Astrocyte (in vitro differentiated cells and primary cell): Measurements from ENCODE around the gene DDX17. TPM values are rescaled to one million over a fixed set of nuclear protein-coding genes. Genes with fewer than 3 reads are reported as not detected.

ENCODE experiments used
- DNase-seq: peaks from one replicate; pipeline ENCODE4 v3.0.0-alpha.2; 2010; ENCODE audit warnings: low read depth
- FAIRE-seq: peaks from 2 replicates; lab custom pipeline; 2011; peaks lifted over from hg19 to GRCh38; lab: Jason Lieb, UNC
- H2AFZ ChIP-seq: 2 replicates; pipeline ENCODE4 v1.6.0; 2012; ENCODE audit warnings: low read depth, low read length, inconsistent platforms
- H3K27ac ChIP-seq: 2 replicates; pipeline ENCODE4 v1.5.1; 2011; ENCODE audit warnings: low read depth, low read length, inconsistent platforms
- H3K27me3 ChIP-seq: 2 replicates; pipeline ENCODE4 v1.6.0; 2011; ENCODE audit warnings: low read length, inconsistent platforms; ENCODE audit not compliant: insufficient read depth
- H3K36me3 ChIP-seq: 2 replicates; pipeline ENCODE4 v1.5.1; 2011; ENCODE audit warnings: low read length, inconsistent platforms; ENCODE audit not compliant: insufficient read depth
- H3K4me1 ChIP-seq: 2 replicates; pipeline ENCODE4 v1.5.1; 2011; ENCODE audit warnings: low read length, inconsistent platforms; ENCODE audit not compliant: insufficient read depth
- H3K4me2 ChIP-seq: 2 replicates; pipeline ENCODE4 v1.6.0; 2012; ENCODE audit warnings: low read length, inconsistent platforms
- H3K4me3 ChIP-seq: 2 replicates; pipeline ENCODE4 v1.5.1; 2011; ENCODE audit warnings: low read depth, mild to moderate bottlenecking, low read length, inconsistent platforms; ENCODE audit not compliant: insufficient read depth
- H3K79me2 ChIP-seq: 2 replicates; pipeline ENCODE4 v1.6.0; 2012; ENCODE audit warnings: mild to moderate bottlenecking, low read length, inconsistent platforms; ENCODE audit not compliant: insufficient read depth
- H3K9ac ChIP-seq: 2 replicates; pipeline ENCODE4 v1.6.0; 2012; ENCODE audit warnings: mild to moderate bottlenecking, low read length, inconsistent platforms
- H3K9me3 ChIP-seq: 2 replicates; pipeline ENCODE4 v1.5.1; 2012; ENCODE audit warnings: low read depth, mild to moderate bottlenecking, low read length, inconsistent platforms; ENCODE audit not compliant: insufficient read depth
- H4K20me1 ChIP-seq: 2 replicates; pipeline ENCODE4 v1.6.0; 2012; ENCODE audit warnings: low read length, inconsistent platforms; ENCODE audit not compliant: insufficient read depth
- H3K27ac Mint-ChIP-seq: one replicate; pipeline ENCODE4 v1.8.0; 2021; ENCODE audit warnings: mild to moderate bottlenecking, mixed read lengths; ENCODE audit not compliant: unreplicated experiment
- H3K27me3 Mint-ChIP-seq: one replicate; pipeline ENCODE4 v1.8.0; 2021; ENCODE audit warnings: low read depth, mixed read lengths; ENCODE audit not compliant: unreplicated experiment
- H3K36me3 Mint-ChIP-seq: one replicate; pipeline ENCODE4 v1.8.0; 2021; ENCODE audit warnings: low read depth, mixed read lengths; ENCODE audit not compliant: unreplicated experiment
- H3K4me1 Mint-ChIP-seq: one replicate; pipeline ENCODE4 v1.8.0; 2021; ENCODE audit warnings: low read depth, mixed read lengths; ENCODE audit not compliant: unreplicated experiment
- H3K4me3 Mint-ChIP-seq: one replicate; pipeline ENCODE4 v1.8.0; 2021; ENCODE audit warnings: mild to moderate bottlenecking, moderate library complexity, mixed read lengths; ENCODE audit not compliant: unreplicated experiment
- H3K9me3 Mint-ChIP-seq: one replicate; pipeline ENCODE4 v1.8.0; 2021; ENCODE audit warnings: mild to moderate bottlenecking, mixed read lengths; ENCODE audit not compliant: unreplicated experiment
- CTCF ChIP-seq: IDR thresholded peaks from 2 replicates; pipeline ENCODE4 v1.5.1; 2011; ENCODE audit warnings: low read depth, mild to moderate bottlenecking, inconsistent platforms, low read length, moderate library complexity; ENCODE audit not compliant: insufficient read depth
- EZH2 ChIP-seq: IDR thresholded peaks from 2 replicates; pipeline ENCODE4 v1.6.1; 2012; ENCODE audit warnings: mild to moderate bottlenecking, low read length, inconsistent platforms; ENCODE audit not compliant: insufficient read depth
- total RNA-seq: library from RNA; stranded (reverse); gene quantifications from 2 replicates; pipeline ENCODE4 v1.2.1, GENCODE V29; 2021

The DDX17 gene
- total RNA-seq, 1 donor from 2014 or later = 258 TPM

DNA sequence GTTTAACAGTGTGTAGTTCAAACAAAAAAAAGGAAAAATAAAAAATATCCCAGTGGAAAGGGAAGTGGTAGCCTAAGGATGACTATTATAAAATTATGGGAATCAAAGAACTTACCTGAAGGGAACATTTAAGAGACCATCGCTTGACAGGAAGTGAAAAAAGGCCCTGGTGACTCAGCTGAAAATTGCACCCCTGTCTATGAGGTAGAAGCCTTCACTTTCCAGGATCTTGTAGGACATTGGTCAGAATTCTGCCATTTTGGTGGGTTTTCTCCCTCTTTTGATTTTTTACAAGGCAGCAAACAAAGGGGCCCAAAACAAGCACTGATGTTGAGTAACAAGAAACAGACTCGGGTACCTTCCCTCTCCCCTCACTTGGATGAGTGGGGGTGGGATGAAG is 15.6 kb downstream of the DDX17 start:
- DNase-seq = no peak
- Mint-ChIP-seq H3K27me3 (no peaks in the 10 kb centered on the region), H3K27ac (peak overlapping the region; percentile 66), H3K4me3 (no peak overlapping the region), H3K36me3 (peaks cover 29% of the 10 kb centered on the region), H3K9me3 (no peaks in the 10 kb centered on the region), H3K4me1 (peaks cover 16% of the 10 kb centered on the region)
- peaks cover 88% of the 10 kb centered on the region for H4K20me1 ChIP-seq
- no peak overlapping the region for H3K4me3 ChIP-seq
- peaks cover 86% of the 10 kb centered on the region for H3K36me3 ChIP-seq
- no peak overlapping the region for H3K9ac ChIP-seq
- H3K27me3 ChIP-seq = no peaks in the 10 kb centered on the region
- FAIRE-seq = no peak
- H2AFZ ChIP-seq = no peak overlapping the region
- peaks cover 22% of the 10 kb centered on the region for H3K4me1 ChIP-seq
- H3K9me3 ChIP-seq = no peaks in the 10 kb centered on the region
- TF ChIP-seq EZH2 = no peak
- no peak for TF ChIP-seq CTCF
- no peak overlapping the region for H3K27ac ChIP-seq
- peaks cover 70% of the 10 kb centered on the region for H3K79me2 ChIP-seq
- H3K4me2 ChIP-seq = no peak overlapping the region

DNA sequence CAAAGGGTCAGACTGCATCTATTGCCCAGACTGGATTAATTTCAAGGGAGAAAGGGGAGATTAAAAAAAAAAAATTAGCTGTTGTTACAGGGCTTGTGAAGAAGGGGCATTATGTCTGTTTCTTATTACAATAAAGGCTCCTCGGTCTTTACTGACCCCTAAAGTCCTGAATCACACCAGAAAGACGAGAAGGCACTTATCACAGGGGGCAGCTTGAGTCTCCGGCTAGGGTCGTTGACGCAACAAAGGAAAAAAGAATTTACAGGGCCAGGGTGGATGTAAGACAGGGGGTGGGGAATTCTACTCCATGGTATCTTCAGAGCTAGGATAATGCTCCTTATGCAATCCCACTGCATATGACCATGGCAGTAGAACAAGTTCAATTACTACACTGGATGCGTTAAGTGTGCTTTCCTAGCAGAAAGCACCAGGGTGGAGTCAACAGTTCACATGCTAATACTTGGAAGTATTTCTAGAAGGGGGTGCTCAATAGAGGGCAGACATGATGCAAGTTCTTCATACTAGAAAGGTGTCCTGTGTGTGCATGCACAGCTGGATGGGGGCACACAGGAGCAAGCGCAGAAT is 16.5 kb downstream of the DDX17 start:
- H3K9me3 Mint-ChIP-seq = no peaks in the 10 kb centered on the region
- Histone ChIP-seq H3K9me3 (no peaks in the 10 kb centered on the region), H3K4me2 (no peak overlapping the region), H3K27ac (no peak overlapping the region), H3K4me3 (no peak overlapping the region), H3K4me1 (peaks cover 18% of the 10 kb centered on the region), H4K20me1 (peaks cover 82% of the 10 kb centered on the region), H3K9ac (no peak overlapping the region), H2AFZ (no peak overlapping the region), H3K36me3 (peaks cover 86% of the 10 kb centered on the region), H3K27me3 (no peaks in the 10 kb centered on the region), H3K79me2 (peaks cover 64% of the 10 kb centered on the region)
- no peak for DNase-seq
- peaks cover 16% of the 10 kb centered on the region for H3K4me1 Mint-ChIP-seq
- no peaks in the 10 kb centered on the region for H3K27me3 Mint-ChIP-seq
- FAIRE-seq = no peak
- no peak overlapping the region for H3K4me3 Mint-ChIP-seq
- peaks cover 26% of the 10 kb centered on the region for H3K36me3 Mint-ChIP-seq
- H3K27ac Mint-ChIP-seq = no peak overlapping the region
- no peak for TF ChIP-seq CTCF
- TF ChIP-seq EZH2 = no peak

- FAIRE-seq = no peak
- H3K27ac Mint-ChIP-seq = no peak overlapping the region
- no peak for DNase-seq
- H3K4me3 Mint-ChIP-seq = no peak overlapping the region
- H3K27me3 ChIP-seq = no peaks in the 10 kb centered on the region
- H3K79me2 ChIP-seq = peaks cover 58% of the 10 kb centered on the region
- no peak overlapping the region for H2AFZ ChIP-seq
- peaks cover 25% of the 10 kb centered on the region for H3K36me3 Mint-ChIP-seq
- H4K20me1 ChIP-seq = peaks cover 82% of the 10 kb centered on the region
- no peak overlapping the region for H3K27ac ChIP-seq
- no peaks in the 10 kb centered on the region for H3K27me3 Mint-ChIP-seq
- no peaks in the 10 kb centered on the region for H3K9me3 ChIP-seq
- no peak overlapping the region for H3K9ac ChIP-seq
- peaks cover 86% of the 10 kb centered on the region for H3K36me3 ChIP-seq
- no peaks in the 10 kb centered on the region for H3K9me3 Mint-ChIP-seq
- TF ChIP-seq CTCF = no peak
- TF ChIP-seq EZH2 = no peak
- H3K4me1 Mint-ChIP-seq = peaks cover 19% of the 10 kb centered on the region
- no peak overlapping the region for H3K4me2 ChIP-seq
- H3K4me1 ChIP-seq = peaks cover 13% of the 10 kb centered on the region
- H3K4me3 ChIP-seq = no peak overlapping the region
These were observed 17.0 kb downstream of the DDX17 start for GRCh38 chr22:38489142-38489541.
